Fibroblast of upper back skin (primary cell): ENCODE measurements around the gene MGLL.
A peak's percentile ranks its signal among the peaks of the same experiment; 100 is the strongest.
"Not testable (repeated sequence)": the region's sequence is repeated elsewhere in the genome, so short reads cannot be mapped to it uniquely, and the experiment has no call there.

ENCODE experiments used
- DNase-seq: peaks from one replicate; pipeline ENCODE4 v3.0.0-alpha.2; 2013

The MGLL gene

GRCh38 chr3:127669541-127670228 lies 152.6 kb downstream of the MGLL start:
- DNase-seq = no peak

DNA sequence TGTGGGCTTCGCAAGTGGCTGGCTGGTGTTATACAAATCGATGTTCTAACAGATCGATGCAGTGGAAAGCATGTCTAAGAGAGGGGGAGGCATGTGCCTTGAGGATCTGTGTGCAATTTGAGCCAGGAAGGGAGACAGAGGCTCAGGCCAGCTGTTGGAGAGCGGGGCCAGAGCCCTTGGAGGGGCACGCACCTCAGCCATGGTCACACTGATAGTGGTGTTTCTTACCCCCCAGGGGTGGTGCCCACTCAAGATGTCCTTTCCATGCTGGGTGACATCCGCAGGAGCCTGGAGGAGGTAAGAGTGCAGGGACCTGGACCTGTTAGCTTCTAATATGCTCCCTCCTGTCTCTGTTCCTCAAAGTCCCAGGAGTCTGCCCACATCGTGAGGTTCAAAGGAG lies 153.4 kb downstream of the MGLL start:
- no peak for DNase-seq

DNA sequence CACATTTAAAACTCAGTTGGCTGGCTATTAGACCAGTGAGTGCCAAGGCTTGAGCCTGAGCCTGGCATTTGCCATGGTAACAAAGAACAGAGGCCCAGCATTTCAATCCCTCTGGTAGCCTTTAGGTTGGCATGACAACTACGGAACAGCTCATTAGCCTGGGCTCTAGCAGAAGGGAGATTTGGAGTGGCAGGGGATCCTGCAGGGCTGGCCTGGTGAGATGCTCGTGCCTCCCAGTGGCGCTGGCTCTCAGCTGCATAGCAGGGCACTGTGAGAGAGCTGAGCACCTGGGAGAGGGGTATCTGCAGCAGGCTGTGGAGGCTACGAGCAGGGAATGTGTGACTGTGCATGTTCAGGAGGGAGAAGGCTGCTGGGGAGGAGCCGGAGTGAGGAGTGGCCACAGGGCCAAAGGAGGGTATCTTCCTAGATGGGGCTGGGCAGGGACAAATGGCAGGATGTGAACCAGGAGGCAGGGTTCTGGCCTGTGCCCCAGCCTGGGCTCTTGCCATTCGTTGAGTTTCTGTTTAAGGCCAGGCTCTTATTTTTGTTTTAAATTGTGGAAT lies 155.1 kb downstream of the MGLL start:
- no peak for DNase-seq

GRCh38 chr3:127666676-127667075 lies 155.6 kb downstream of the MGLL start:
- no peak for DNase-seq

DNA sequence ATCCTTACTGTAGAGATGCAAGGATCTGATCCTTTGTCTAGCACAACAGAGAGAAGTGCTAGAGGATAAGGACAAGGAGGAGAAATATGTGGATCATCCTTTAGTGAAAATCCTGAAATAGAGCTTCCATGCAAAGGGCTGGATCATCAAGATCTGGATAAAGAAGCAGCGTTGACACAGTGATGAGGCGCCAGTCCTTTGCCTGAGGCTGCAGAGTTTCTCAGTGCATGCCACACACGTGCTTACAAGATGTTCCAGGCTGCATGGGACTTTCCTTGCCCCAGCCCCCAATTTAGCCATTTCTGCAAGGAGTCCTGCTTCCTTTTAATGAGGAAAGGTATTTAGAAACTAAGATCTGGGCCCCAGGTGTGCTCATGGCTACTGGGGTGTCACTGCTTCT lies 156.7 kb downstream of the MGLL start:
- DNase-seq = no peak

DNA sequence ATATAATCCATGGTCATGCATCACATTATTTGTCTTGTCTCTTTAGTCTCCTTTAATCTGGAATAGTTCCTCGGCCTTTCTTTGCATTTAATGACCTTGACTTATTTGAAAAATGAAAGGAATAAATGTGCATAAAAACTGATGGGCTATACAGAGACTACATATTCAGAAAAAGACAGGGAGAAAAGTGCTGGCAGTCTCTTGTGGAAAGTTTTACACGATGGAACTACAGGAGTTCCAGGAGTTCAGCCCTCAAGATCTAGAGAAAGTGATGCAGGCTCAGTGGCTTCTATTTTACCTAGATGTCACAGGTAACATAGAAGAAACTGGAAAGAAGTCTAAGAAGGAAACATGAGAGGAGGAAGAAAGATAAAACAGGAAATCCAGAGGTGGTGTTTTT lies 157.2 kb downstream of the MGLL start:
- DNase-seq = no peak

GRCh38 chr3:127663151-127663550 lies 159.2 kb downstream of the MGLL start:
- DNase-seq = no peak

DNA sequence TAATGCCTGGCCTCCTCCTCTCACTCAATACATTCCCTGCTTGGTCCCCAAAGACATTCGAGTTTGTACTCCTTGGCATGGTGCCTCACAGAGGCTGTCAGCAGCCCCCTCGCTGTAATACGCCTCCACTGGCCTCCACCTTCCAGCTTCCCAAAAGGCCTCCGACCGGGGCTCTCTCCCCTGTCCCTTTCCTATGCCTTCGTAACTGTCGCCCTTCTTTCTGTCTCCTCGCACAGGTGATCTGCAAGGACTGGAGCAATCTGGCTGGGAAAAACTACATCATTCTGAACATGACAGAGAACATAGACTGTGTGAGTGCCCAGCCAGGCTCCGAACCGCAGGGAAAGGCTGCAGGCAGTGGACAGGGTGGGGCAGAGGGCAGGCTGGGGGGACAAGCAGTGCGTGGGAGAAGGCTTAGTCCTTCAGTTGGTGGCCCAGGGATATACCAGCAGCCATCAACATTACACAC lies 160.3 kb downstream of the MGLL start:
- DNase-seq = no peak

- DNase-seq = no peak
These were observed 160.7 kb downstream of the MGLL start for GRCh38 chr3:127661600-127661999.

DNA sequence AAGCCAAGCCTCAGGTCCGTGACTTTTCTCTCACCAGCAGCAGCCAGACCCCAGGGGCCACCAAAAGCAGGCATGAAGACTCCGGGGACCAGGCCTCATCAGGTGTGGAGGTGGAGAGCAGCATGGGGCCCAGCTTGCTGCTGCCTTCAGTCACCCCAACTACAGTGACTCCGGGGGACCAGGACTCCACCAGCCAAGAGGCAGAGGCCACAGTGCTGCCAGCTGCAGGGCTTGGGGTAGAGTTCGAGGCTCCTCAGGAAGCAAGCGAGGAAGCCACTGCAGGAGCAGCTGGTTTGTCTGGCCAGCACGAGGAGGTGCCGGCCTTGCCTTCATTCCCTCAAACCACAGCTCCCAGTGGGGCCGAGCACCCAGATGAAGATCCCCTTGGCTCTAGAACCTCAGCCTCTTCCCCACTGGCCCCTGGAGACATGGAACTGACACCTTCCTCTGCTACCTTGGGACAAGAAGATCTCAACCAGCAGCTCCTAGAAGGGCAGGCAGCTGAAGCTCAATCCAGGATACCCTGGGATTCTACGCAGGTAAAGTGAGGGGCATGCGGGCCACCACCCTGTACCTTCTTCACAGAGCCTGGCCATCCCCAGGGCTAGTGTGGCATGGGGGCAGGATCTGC lies 161.6 kb downstream of the MGLL start:
- DNase-seq = no peak

- DNase-seq = no peak
These were observed 164.1 kb downstream of the MGLL start for GRCh38 chr3:127658234-127658633.

- DNase-seq = no peak
These were observed 165.4 kb downstream of the MGLL start for GRCh38 chr3:127656906-127657305.

DNA sequence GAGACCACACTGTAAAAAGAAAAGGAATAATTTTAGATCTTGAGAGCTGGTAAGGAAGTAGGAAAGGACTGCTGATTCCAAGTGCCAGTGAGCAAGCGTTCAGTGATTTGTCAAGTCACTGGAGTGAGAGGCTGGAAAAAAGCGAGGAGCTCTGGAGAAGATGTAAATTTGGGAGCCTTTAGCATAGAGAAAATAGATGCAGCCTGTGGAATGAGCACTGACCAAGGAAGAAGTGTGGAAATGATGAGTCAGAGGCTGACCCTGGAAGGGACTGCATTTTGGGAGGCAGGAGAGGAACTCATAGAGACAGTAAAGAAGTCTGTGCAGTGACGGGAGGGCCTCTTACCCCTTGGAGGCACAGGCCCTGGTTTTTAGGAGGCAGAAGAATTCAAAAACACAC lies 166.7 kb downstream of the MGLL start:
- peak; percentile 60 for DNase-seq

- not testable (repeated sequence) for DNase-seq
These were observed 167.3 kb downstream of the MGLL start for GRCh38 chr3:127654993-127655392.

DNA sequence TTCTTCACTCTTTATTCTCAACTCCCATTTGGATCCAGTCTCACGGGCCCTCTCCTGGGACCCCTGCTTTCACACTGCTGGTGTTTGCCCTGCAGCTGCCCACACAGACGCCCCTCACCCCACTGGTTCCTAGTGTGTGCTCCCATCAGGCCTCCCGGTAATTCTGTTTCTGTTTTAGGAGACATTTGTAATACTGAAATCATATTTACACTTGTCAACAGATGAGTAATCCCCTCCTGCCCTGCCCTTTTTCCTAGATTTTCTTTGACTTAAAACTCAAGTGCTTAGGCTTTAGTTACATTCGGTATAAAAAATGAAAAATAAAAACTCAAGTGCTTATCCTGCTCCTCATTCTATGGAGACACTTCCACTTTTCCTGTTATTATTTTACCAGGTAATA lies 167.9 kb downstream of the MGLL start:
- DNase-seq = no peak

GRCh38 chr3:127652246-127652995 lies 169.9 kb downstream of the MGLL start:
- DNase-seq = peak; percentile 64

- DNase-seq = no peak
These were observed 170.7 kb downstream of the MGLL start for GRCh38 chr3:127651516-127652172.

DNA sequence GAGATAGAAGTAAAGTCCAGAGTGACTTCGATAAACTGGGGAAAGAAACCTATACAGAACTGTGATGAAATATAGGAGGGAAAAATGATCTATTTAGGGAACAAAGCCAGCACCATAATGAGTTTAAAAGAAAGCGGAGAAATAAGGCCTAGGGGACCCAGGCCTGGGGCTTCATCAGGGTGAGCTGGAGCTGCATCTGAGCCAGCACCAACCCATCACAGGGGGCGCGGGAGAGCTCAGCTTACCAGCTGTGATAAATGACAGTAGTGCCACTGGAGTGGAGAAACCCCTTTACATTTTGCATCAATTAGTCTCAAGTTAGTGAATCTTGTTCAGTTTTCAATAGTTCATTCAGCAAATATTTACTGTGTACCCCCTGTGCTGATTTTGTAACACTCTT lies 172.1 kb downstream of the MGLL start:
- no peak for DNase-seq

- no peak for DNase-seq
These were observed 174.5 kb downstream of the MGLL start for GRCh38 chr3:127647845-127648204.

- DNase-seq = no peak
These were observed 175.0 kb downstream of the MGLL start for GRCh38 chr3:127647166-127647844.

GRCh38 chr3:127646501-127647046 lies 175.7 kb downstream of the MGLL start:
- no peak for DNase-seq

DNA sequence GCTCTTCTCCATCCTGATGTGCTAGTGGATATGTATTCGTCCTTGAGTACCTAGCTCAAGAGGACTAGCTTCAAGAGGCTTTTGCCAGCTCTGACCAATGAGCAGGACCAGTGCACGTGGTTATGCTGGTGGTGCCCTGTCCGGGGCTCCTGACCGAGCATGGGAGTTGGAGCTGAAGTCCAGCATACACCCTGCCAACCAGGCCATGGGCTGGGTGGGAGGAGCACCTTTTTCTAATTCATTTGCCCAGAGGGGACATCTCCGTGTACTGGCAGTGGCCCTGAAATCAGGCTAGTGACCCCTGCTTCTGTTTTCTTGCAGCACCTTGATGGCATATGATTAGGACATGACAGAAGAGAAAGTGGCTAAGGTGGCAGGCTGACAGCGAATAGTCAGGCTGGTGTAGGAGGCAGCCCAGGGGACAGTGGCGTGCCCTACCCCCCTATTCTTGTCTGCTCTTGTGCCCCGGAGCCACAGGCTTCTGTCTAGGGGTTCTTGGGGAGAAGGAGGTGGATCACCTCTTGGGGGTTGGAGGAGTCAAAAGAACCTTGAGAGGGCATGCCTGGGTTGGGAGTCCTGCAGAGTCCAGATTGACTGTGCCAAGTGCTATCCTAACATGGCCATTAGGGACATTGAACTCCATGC lies 176.8 kb downstream of the MGLL start:
- no peak for DNase-seq
